ENCODE measurements around the gene TAC3. TPM values are rescaled to one million over a fixed set of nuclear protein-coding genes. Genes with fewer than 3 reads are reported as not detected.
"Not testable (repeated sequence)": the region's sequence is repeated elsewhere in the genome, so short reads cannot be mapped to it uniquely, and the experiment has no call there.

The TAC3 gene
- not detected for total RNA-seq

- H3K4me1 ChIP-seq: no peaks in the 10 kb centered on the region
Measured at GRCh38 chr12:57016348-57016747, at the start of gene TAC3. Gene TAC3 (minus strand): TSS chr12:57016529. CDS start chr12:57015797, 732 bp downstream.

GRCh38 chr12:57063991-57064685 lies 47.8 kb upstream of the TAC3 start:
- no peaks in the 10 kb centered on the region for H3K27me3 ChIP-seq
- H3K36me3 ChIP-seq: peaks cover 5% of the 10 kb centered on the region
- H3K4me3 ChIP-seq: no peak overlapping the region
- intact Hi-C loops (cut with DNase I; ENCODE audit: low total_unique reads): no loop called here
- H3K4me1 ChIP-seq: no peaks in the 10 kb centered on the region
- H3K27ac ChIP-seq: no peak overlapping the region
- DNase-seq (ENCODE audit: low spot score in 2 of 2): no peak
- TF ChIP-seq POLR2A (IDR thresholded peaks at IDR 0.05) (no peak), CTCF (IDR thresholded peaks at IDR 0.05) (no peak), POLR2AphosphoS5 (IDR thresholded peaks at IDR 0.05) (no peak)
- H3K9me3 ChIP-seq: no peaks in the 10 kb centered on the region

More at GRCh38 chr12:57016348-57016747, at the start of gene TAC3:
- TF ChIP-seq POLR2AphosphoS5 (IDR thresholded peaks at IDR 0.05) (no peak), CTCF (IDR thresholded peaks at IDR 0.05) (no peak), POLR2A (IDR thresholded peaks at IDR 0.05) (no peak)
- Histone ChIP-seq H3K4me3 (no peak within 1 kb of the TSS), H3K9me3 (no peaks in the 10 kb centered on the region), H3K36me3 (no peaks in the 10 kb centered on the region), H3K27ac (no peak within 1 kb of the TSS), H3K27me3 (no peaks in the 10 kb centered on the region)
- no peak for DNase-seq (ENCODE audit: low spot score in 2 of 2)
- intact Hi-C loops (cut with DNase I; ENCODE audit: low total_unique reads): no loop called here

- H3K9me3 ChIP-seq: no peaks in the 10 kb centered on the region
- TF ChIP-seq POLR2A (IDR thresholded peaks at IDR 0.05) (no peak), CTCF (IDR thresholded peaks at IDR 0.05) (no peak), POLR2AphosphoS5 (IDR thresholded peaks at IDR 0.05) (no peak)
- no peaks in the 10 kb centered on the region for H3K27me3 ChIP-seq
- H3K4me3 ChIP-seq: no peak overlapping the region
- peaks cover 5% of the 10 kb centered on the region for H3K36me3 ChIP-seq
- no peak for DNase-seq (ENCODE audit: low spot score in 2 of 2)
- intact Hi-C loops (cut with DNase I; ENCODE audit: low total_unique reads): no loop called here
- no peak overlapping the region for H3K27ac ChIP-seq
- H3K4me1 ChIP-seq: no peaks in the 10 kb centered on the region
Measured at GRCh38 chr12:57058454-57058853, 42.1 kb upstream of the TAC3 start.

DNA sequence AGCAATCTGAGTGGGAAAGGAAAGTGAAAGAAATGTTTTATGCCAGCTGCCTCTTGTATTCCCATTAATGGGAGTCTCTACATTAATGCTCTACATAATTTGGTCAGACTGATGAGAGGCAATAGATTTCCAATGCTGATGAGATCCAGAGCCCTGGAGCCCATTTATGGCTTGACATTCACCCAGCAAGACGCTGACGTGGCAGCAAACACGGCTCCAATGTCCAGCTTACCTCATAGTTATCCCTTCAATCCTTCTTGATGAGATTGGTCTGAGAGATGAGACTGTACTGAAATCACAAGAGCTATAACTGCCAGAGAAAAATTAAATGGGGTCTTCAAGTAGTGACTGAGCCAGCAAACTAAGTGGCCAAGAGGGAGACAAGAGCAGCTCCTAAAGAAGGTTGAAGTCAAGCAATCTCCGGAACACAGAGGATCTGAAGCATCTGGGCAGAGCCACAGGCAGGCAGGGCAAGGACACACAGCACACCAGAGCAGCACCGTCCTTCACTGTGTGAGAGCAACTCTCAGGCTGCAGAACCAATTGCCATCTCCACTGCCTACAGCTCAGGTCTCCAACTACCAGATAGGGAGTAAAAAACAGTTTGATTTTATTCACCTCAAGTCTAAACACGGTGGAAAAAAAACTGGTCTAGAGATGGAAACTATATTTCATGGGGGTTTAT lies 40.9 kb upstream of the TAC3 start:
- Histone ChIP-seq H3K27me3 (no peaks in the 10 kb centered on the region), H3K4me1 (no peaks in the 10 kb centered on the region), H3K27ac (no peak overlapping the region), H3K36me3 (peaks cover 5% of the 10 kb centered on the region), H3K9me3 (no peaks in the 10 kb centered on the region), H3K4me3 (no peak overlapping the region)
- no peak for DNase-seq (ENCODE audit: low spot score in 2 of 2)
- intact Hi-C loops (cut with DNase I; ENCODE audit: low total_unique reads): no loop called here
- TF ChIP-seq POLR2A (IDR thresholded peaks at IDR 0.05) (no peak), POLR2AphosphoS5 (IDR thresholded peaks at IDR 0.05) (no peak), CTCF (IDR thresholded peaks at IDR 0.05) (no peak)

DNA sequence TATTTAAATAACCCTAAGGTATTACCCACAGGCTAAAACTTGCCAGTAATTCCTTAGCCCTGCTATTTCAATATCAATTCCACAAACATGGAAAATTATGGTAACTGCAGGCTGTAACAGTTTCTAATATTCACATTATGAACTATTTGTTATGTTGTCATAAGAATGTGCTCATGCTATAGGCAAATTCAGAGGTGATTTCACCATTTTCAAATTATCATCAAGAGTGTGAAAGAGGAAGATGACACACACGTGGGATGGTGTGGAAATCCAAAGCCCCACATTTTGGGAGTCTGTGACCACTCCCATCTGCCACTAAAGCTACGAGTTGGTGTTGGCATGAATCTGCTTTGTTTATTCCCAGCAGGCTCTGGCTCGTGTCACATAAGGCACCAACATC lies 39.5 kb upstream of the TAC3 start:
- no peaks in the 10 kb centered on the region for H3K27me3 ChIP-seq
- TF ChIP-seq POLR2AphosphoS5 (IDR thresholded peaks at IDR 0.05) (no peak), POLR2A (IDR thresholded peaks at IDR 0.05) (no peak)
- no peak overlapping the region for H3K27ac ChIP-seq
- no peak overlapping the region for H3K4me3 ChIP-seq
- H3K36me3 ChIP-seq: peaks cover 5% of the 10 kb centered on the region
- no peak for DNase-seq (ENCODE audit: low spot score in 2 of 2)
- H3K9me3 ChIP-seq: no peaks in the 10 kb centered on the region
- intact Hi-C loops (cut with DNase I; ENCODE audit: low total_unique reads): no loop called here
- no peaks in the 10 kb centered on the region for H3K4me1 ChIP-seq

DNA sequence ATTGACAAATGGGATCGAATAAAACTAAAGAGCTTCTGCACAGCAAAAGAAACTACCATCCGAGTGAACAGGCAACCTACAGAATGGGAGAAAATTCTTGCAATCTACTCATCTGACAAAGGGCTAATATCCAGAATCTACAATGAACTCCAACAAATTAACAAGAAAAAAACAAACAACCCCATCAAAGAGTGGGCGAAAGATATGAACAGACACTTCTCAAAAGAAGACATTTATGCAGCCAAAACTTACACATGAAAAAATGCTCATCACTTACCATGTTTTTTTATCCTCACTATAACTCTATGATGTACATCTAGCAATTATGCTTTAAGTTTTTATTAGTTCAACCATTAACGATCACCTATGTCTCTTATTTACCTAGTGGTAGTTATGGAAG lies 37.6 kb upstream of the TAC3 start:
- DNase-seq (ENCODE audit: low spot score in 2 of 2); H3K27me3 ChIP-seq; H3K36me3 ChIP-seq; intact Hi-C loops (cut with DNase I; ENCODE audit: low total_unique reads); H3K4me1 ChIP-seq; H3K9me3 ChIP-seq; H3K27ac ChIP-seq; H3K4me3 ChIP-seq: not testable (repeated sequence)

DNA sequence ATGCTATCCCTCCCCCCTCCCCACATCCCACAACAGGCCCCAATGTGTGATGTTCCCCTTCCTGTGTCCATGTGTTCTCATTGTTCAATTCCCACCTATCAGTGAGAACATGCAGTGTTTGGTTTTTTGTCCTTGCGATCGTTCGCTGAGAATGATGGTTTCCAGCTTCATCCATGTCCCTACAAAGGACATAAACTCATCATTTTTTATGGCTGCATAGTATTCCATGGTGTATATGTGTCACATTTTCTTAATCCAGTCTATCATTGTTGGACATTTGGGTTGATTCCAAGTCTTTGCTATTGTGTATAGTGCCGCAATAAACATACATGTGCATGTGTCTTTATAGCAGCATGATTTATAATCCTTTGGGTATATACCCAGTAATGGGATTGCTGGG lies 36.8 kb upstream of the TAC3 start:
- H3K27ac ChIP-seq; H3K9me3 ChIP-seq; H3K4me1 ChIP-seq; H3K27me3 ChIP-seq; H3K4me3 ChIP-seq; DNase-seq (ENCODE audit: low spot score in 2 of 2); intact Hi-C loops (cut with DNase I; ENCODE audit: low total_unique reads); H3K36me3 ChIP-seq: not testable (repeated sequence)
